Coronary artery (tissue), 2 donors: ENCODE measurements around the gene LMF1.

ENCODE experiments used
- DNase-seq: peaks from one replicate; pipeline ENCODE4 v3.0.0-alpha.2; 2017; ENCODE audit warnings: low spot score
- H3K27ac ChIP-seq, 2 donors: fragments of 200-600 bp; sonication (generic); one replicate each; pipeline ENCODE4 v1.5.1; 2016 to 2019
- H3K4me3 ChIP-seq: fragments of 200-600 bp; sonication (generic); 2 replicates; pipeline ENCODE4 v1.5.1; 2016; ENCODE audit warnings: mild to moderate bottlenecking, moderate library complexity
- TF ChIP-seq, protein P1 (sequence below): fragments of 200-600 bp; sonication (generic); IDR thresholded peaks from one replicate; pipeline ENCODE4 v1.5.1; 2019; ENCODE audit warnings: antibody characterized with exemption

Gene LMF1

DNA sequence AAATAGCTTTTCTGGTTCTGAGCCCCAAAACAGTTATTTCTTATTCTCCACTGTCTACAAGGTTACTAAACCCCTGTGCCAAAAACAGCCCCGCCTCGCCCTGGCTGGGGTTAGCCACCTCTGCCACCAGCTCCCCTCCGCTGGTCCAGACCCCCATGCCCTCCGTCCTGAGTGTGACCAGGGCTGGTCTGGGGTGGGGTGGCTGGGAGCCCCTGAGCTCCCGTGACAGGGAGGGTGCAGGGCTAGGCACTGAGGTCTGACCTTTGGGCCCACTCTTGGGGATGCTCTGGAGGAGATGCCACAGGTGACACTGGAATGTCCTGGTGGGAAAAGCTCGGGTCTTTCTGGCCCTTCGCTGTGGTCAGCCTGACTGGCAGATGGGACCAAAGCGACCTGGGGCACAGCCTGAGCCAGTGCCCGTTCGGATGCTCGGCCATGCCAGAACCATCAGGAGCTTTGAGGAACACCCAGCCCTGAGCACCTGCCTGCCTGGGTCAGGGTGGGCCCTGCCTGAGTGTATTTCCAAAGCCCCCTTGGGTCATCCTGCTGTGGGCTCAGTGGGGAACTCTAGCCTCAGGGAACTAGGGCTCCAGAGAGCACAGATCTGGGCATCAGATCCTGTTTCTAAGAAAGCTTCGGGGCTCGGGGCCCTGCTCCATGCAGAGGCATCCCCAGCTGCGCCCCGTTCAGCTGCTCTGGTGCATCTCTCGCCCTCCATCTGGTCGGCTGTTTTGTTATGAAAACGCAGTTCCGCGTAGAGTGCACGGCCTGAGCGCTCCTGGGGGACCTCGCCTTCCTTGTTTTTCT, 98.1 kb downstream of the LMF1 start:
- TF ChIP-seq, protein P1, sequence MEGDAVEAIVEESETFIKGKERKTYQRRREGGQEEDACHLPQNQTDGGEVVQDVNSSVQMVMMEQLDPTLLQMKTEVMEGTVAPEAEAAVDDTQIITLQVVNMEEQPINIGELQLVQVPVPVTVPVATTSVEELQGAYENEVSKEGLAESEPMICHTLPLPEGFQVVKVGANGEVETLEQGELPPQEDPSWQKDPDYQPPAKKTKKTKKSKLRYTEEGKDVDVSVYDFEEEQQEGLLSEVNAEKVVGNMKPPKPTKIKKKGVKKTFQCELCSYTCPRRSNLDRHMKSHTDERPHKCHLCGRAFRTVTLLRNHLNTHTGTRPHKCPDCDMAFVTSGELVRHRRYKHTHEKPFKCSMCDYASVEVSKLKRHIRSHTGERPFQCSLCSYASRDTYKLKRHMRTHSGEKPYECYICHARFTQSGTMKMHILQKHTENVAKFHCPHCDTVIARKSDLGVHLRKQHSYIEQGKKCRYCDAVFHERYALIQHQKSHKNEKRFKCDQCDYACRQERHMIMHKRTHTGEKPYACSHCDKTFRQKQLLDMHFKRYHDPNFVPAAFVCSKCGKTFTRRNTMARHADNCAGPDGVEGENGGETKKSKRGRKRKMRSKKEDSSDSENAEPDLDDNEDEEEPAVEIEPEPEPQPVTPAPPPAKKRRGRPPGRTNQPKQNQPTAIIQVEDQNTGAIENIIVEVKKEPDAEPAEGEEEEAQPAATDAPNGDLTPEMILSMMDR = no peak
- DNase-seq = no peak
- no peak overlapping the region for H3K4me3 ChIP-seq
- no peak overlapping the region for H3K27ac ChIP-seq

DNA sequence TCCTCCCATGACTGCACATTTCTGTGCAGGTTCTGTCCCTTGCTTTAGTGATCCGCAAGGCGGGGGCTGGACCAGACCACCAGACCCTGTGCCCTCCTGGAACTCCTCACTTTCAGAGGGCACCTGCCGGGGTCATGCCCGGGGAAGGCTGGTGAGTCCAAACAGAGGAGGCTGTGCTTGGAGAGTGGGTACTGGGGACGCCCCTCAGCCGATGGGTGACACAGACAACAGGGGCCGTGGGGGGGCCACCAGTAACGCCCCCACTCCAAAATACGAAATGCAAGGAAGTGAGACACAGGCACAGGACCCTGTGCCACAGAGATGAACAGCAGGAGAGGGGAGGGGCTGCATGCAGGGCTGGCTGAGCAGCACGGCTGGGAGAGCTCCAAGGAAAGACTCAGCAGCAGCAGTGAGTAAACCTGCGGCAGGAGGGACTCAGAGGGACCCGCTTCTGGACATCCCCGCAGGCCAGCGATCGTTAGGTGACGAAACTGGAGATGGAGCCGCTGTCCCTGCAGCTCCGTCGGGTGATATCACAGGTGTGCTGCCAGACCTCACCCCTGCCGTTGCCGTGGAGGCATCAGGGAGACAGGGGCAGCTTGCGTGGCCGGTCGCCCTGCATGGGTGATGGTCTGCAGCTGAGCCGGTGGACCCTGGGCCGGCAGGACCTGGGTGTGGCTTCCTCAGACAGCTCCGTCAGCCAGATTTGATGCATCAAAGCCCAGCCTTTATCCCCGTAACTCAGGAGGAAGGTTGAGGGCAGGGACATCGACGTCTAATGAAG, 99.0 kb downstream of the LMF1 start:
- H3K4me3 ChIP-seq = no peak overlapping the region
- no peak for DNase-seq
- TF ChIP-seq, protein P1 = no peak

DNA sequence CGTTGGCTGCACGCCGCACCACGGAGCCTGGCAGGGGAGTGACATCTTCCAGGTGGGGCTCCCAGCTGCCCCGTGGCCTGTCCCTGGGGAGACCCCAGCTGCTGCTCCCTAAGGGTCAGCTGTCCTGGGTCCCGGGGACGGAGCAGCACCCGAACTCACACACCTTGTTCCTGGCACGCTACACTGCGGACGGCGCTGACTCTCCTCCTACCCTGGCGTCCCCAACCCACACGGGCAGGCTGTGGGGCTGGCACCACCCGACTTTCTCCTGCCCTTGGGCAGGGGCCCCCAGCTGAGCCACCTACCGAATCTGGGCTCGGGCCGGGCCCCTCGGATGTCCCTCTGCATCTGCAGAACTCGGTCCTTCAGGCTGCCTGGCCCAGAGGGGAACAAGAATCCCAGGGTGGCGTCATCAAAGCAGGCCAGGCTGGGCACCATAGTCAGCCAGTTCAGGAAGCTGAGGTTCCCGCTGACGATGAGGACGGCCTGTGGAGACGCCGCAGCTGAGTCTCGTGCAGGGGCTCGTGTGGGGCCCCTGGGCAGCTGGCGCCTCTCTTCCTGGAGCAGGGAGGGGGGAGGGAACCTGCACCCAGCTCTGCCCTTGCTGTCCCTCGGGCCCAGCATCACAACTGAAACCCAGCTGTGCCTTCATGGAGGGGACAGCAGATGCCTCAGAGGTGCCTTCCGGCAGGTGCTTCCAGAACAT, 99.8 kb downstream of the LMF1 start:
- Histone ChIP-seq H3K4me3 (no peak overlapping the region), H3K27ac (no peak overlapping the region)
- DNase-seq = no peak
- TF ChIP-seq, protein P1 = no peak

More for the DNA sequence above, 99.0 kb downstream of the LMF1 start:
- H3K27ac ChIP-seq = no peak overlapping the region

DNA sequence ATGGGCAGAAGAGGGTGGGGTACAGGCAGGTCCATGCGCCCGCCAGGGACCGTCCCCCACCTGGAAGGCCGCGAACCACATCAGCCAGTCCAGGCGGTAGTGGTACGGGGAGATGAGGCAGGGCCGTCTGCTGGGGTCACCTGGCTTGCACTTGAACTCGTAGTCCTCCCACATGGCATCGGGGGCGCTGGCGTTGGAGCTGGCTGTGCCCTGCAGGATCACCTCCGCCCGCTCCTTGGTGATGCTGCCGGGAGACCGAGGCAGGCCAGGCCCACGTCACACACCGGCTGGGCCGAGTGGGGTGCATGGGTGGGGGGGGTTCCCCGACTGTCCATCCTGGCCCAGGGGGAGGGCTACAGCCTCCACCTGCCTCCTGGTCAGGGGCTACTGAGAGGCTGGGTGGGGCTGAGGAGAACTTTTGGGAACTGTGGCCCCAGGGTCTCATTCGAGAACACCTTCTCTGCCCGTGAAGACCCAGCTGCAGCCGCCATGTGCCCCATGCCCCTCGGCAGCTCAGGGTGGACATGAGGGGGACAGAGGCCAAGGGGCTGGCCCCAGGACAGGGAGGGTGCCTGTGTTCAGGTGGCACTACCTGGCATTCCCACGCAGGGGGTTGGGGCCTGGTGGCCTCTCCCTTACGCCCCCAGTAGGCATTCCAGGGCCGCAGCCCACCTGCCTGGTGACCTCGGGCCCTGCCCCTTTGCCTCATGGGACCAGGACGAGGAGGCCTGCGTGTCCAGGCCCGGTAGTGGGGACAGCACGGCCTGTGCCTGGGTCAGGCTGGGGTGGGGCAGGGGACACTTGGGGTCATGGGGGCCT, 100.8 kb downstream of the LMF1 start:
- DNase-seq = no peak
- H3K27ac ChIP-seq = no peak overlapping the region
- TF ChIP-seq, protein P1 = no peak
- no peak overlapping the region for H3K4me3 ChIP-seq

DNA sequence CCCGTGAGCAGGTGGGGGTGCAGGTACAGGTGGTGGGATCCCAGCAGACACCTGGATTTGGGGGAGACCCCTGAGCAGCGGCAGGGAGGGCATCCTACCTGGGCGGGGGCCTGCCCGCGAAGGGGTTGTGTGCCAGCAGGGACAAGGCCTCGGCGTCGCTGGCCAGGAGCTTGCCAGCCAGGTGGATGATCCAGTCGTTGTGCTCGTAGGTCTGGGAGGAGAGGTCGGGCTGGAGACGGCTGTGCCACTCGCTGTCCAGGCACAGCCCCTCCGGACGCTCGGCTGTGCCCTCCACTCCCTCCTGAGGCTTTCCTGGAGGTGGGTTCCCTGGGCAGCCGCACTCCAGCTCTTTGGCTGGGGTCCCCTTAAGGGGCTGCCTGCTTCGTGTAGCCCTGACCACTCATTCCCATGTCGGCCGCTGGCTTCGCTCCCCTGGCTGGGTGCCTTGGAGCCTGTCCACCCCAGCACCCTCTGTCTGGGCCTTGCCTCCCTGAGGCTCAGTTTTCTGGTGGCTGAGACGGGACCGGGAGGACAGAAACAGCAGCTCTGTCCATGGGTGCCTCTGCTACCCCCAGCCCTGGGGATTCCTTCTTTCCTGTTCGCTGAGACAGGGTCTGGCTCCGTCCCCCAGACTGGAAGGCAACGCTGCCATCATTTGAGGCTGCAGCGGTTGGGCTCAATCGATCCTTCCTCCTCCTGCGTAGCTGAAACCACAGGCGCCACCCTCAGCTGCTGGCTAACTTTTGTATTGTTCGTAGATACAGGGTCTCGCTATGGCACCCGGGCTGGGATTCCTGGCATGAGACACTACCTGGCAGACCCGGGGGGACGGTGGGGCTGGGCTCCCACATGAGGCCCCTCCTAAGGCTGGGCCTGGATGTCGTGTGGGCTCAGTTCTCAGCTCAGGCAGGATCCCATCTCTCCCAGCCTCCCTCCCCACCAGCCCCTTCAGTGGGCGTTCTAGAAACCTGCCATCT, 101.7 kb downstream of the LMF1 start:
- Histone ChIP-seq H3K27ac (no peak overlapping the region), H3K4me3 (no peak overlapping the region)
- TF ChIP-seq, protein P1 = no peak
- no peak for DNase-seq
